Measurements from ENCODE around the gene ATP5F1C.

The ATP5F1C gene

DNA sequence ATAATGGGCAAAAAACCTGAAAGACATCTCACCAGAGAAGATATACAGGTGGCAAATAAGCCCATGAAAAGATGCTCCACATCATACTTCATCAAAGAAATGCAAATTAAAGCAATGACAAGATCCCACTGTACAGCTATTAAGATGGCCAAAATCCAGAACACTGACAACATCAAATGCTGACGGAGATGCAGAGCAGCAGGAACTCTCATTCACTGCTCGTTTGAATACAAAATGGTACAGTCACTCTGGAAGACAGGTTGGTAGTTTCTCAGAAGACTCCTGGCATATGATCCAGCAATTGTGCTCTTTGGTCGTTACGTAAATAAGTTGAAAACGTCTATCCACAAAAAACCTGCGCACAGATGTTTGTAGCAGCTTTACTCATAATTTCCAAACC lies 35.7 kb upstream of the ATP5F1C start:
- Histone ChIP-seq H3K27me3 (ENCODE audit: insufficient read depth, poor library complexity, severe bottlenecking) (no peaks in the 10 kb centered on the region), H3K9me3 (ENCODE audit: severe bottlenecking) (no peaks in the 10 kb centered on the region), H3K4me1 (ENCODE audit: insufficient read depth, poor library complexity, severe bottlenecking) (no peaks in the 10 kb centered on the region), H3K27ac (ENCODE audit: poor library complexity, severe bottlenecking) (no peak overlapping the region), H3K4me3 (ENCODE audit: severe bottlenecking) (no peak overlapping the region), H3K36me3 (ENCODE audit: low read depth) (peaks cover 41% of the 10 kb centered on the region)
- no peak for ATAC-seq (ENCODE audit: low read depth)
- no peak for DNase-seq (ENCODE audit: low spot score)
- TF ChIP-seq, protein P1, sequence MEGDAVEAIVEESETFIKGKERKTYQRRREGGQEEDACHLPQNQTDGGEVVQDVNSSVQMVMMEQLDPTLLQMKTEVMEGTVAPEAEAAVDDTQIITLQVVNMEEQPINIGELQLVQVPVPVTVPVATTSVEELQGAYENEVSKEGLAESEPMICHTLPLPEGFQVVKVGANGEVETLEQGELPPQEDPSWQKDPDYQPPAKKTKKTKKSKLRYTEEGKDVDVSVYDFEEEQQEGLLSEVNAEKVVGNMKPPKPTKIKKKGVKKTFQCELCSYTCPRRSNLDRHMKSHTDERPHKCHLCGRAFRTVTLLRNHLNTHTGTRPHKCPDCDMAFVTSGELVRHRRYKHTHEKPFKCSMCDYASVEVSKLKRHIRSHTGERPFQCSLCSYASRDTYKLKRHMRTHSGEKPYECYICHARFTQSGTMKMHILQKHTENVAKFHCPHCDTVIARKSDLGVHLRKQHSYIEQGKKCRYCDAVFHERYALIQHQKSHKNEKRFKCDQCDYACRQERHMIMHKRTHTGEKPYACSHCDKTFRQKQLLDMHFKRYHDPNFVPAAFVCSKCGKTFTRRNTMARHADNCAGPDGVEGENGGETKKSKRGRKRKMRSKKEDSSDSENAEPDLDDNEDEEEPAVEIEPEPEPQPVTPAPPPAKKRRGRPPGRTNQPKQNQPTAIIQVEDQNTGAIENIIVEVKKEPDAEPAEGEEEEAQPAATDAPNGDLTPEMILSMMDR (IDR thresholded peaks at IDR 0.05; ENCODE audit: poor library complexity, severe bottlenecking), result no peak

DNA sequence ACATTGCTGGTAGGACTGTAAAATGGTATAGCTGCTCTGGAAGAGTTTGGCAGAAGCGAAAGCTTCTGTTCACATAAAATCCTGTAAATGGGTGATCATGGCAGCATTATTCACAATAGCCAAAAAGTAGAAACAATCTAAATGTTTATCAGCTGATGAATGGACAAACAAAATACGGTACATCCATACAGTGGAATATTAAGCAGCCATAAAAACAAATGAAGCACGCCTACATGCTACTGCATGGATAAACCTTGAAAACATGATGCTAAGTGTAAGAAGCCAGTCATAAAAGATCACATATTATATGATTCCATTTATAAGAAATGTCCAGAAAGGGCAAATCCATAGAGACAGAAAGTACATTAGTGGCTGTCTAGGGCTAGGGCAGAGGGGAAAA lies 32.9 kb upstream of the ATP5F1C start:
- no peak for ATAC-seq (ENCODE audit: low read depth)
- TF ChIP-seq, protein P1 (IDR thresholded peaks at IDR 0.05; ENCODE audit: poor library complexity, severe bottlenecking), result no peak
- H3K36me3 ChIP-seq (ENCODE audit: low read depth), result peaks cover 56% of the 10 kb centered on the region

DNA sequence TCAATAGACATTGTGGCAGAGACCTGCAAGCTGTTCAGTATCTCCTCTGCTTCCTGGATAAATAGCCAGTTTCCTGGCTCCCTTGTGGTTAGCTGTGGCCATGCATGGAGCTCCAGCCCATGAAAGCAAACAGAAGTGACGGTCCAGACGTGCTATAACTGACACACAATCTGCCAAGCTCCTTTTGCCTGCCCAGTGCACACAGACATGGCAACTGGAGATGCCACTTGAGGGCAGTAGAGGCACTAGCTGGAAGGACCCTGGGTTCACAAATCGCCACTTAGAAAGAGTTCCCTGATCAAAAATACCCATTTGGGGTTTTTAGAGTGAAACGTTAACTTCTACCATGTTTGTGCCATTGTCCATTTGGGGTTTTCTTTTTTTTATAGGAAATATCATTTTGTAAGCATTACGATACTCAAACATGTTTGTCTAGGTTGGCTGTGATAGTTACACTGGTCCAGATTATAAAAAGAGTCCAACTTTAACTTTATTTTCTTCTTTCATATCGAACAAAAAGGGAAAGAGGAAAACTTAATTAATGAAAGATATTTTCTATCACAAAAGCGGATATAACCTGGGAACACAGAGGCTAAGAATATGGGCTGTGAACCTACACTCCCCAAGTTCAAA lies 31.5 kb upstream of the ATP5F1C start:
- no peak for ATAC-seq (ENCODE audit: low read depth)
- H3K4me3 ChIP-seq (ENCODE audit: severe bottlenecking), result no peak overlapping the region
- DNase-seq (ENCODE audit: low spot score), result no peak
- no peaks in the 10 kb centered on the region for H3K9me3 ChIP-seq (ENCODE audit: severe bottlenecking)
- no peaks in the 10 kb centered on the region for H3K4me1 ChIP-seq (ENCODE audit: insufficient read depth, poor library complexity, severe bottlenecking)
- TF ChIP-seq, protein P1 (IDR thresholded peaks at IDR 0.05; ENCODE audit: poor library complexity, severe bottlenecking), result peak; percentile 53
- peaks cover 69% of the 10 kb centered on the region for H3K36me3 ChIP-seq (ENCODE audit: low read depth)
- H3K27ac ChIP-seq (ENCODE audit: poor library complexity, severe bottlenecking), result no peak overlapping the region
- no peaks in the 10 kb centered on the region for H3K27me3 ChIP-seq (ENCODE audit: insufficient read depth, poor library complexity, severe bottlenecking)

More for the DNA sequence above, 32.9 kb upstream of the ATP5F1C start:
- H3K4me3 ChIP-seq (ENCODE audit: severe bottlenecking), result no peak overlapping the region
- no peak for DNase-seq (ENCODE audit: low spot score)
- H3K27ac ChIP-seq (ENCODE audit: poor library complexity, severe bottlenecking), result no peak overlapping the region
- no peaks in the 10 kb centered on the region for H3K9me3 ChIP-seq (ENCODE audit: severe bottlenecking)
- H3K27me3 ChIP-seq (ENCODE audit: insufficient read depth, poor library complexity, severe bottlenecking), result no peaks in the 10 kb centered on the region
- no peaks in the 10 kb centered on the region for H3K4me1 ChIP-seq (ENCODE audit: insufficient read depth, poor library complexity, severe bottlenecking)

DNA sequence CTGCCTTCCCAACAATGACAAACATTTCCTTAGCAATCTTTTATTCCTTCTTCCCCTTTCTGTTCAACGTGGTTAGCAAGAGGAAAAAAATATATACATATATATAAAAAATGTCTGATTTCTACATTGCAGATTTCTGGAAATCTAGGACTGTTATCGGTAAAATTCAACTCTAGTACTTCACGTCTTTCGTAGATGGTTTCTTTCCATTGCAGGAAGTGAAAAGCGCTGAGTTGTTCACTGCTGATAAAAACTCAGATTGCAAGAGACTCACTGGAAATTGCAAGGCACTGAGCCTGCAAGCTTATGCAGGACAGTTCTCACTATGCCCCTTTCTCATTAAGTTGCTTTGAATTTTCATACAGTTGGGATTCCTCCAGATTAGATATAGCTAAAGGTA lies 24.0 kb upstream of the ATP5F1C start:
- no peak for DNase-seq (ENCODE audit: low spot score)

DNA sequence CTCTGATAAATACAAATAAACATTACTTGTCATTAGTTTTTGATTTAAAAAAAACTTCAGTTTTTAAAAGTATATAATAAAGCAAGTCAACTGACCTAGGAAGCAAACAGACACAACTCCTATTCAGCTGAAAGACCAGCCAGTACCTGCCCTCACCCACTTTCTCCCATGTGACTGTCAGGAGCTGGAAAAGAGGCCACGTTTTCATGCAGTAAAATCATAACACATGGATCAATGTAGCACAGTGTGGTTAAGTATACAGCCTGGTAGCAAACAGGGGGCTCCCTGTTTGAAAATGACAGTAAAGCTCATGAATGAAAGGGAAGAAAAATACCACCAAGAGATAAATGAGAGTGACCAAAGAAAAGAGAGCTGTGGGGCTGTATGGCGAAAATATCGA lies 21.7 kb upstream of the ATP5F1C start:
- no peaks in the 10 kb centered on the region for H3K4me1 ChIP-seq (ENCODE audit: insufficient read depth, poor library complexity, severe bottlenecking)
- H3K27ac ChIP-seq (ENCODE audit: poor library complexity, severe bottlenecking), result no peak overlapping the region
- no peaks in the 10 kb centered on the region for H3K27me3 ChIP-seq (ENCODE audit: insufficient read depth, poor library complexity, severe bottlenecking)
- H3K4me3 ChIP-seq (ENCODE audit: severe bottlenecking), result no peak overlapping the region
- TF ChIP-seq, protein P1 (IDR thresholded peaks at IDR 0.05; ENCODE audit: poor library complexity, severe bottlenecking), result no peak
- H3K9me3 ChIP-seq (ENCODE audit: severe bottlenecking), result no peaks in the 10 kb centered on the region
- H3K36me3 ChIP-seq (ENCODE audit: low read depth), result peaks cover 72% of the 10 kb centered on the region
- DNase-seq (ENCODE audit: low spot score) (no peak), ATAC-seq (ENCODE audit: low read depth) (no peak)

More for the DNA sequence above, 24.0 kb upstream of the ATP5F1C start:
- H3K9me3 ChIP-seq (ENCODE audit: severe bottlenecking), result no peaks in the 10 kb centered on the region
- H3K36me3 ChIP-seq (ENCODE audit: low read depth), result peaks cover 77% of the 10 kb centered on the region
- H3K4me1 ChIP-seq (ENCODE audit: insufficient read depth, poor library complexity, severe bottlenecking), result no peaks in the 10 kb centered on the region
- TF ChIP-seq, protein P1 (IDR thresholded peaks at IDR 0.05; ENCODE audit: poor library complexity, severe bottlenecking), result no peak
- no peak overlapping the region for H3K27ac ChIP-seq (ENCODE audit: poor library complexity, severe bottlenecking)
- H3K4me3 ChIP-seq (ENCODE audit: severe bottlenecking), result no peak overlapping the region
- ATAC-seq (ENCODE audit: low read depth), result no peak
- H3K27me3 ChIP-seq (ENCODE audit: insufficient read depth, poor library complexity, severe bottlenecking), result no peaks in the 10 kb centered on the region

Data from RWPE2 (cell line).